CD14-positive monocyte (primary cell): ENCODE results near the gene TPM1. TPM values are rescaled to one million over a fixed set of nuclear protein-coding genes. Genes with fewer than 3 reads are reported as not detected.

ENCODE experiments used
- DNase-seq, 3 donors: peaks; one replicate each; pipeline ENCODE4 v3.0.0-alpha.2; 2011 to 2022
- H2AFZ ChIP-seq: 2 replicates; pipeline ENCODE4 v1.6.0; 2012; ENCODE audit warnings: mild to moderate bottlenecking, low read depth, low read length, inconsistent platforms; ENCODE audit not compliant: insufficient read depth, poor library complexity, severe bottlenecking
- H3K27ac ChIP-seq, 2 donors: 1 replicate in 1 of 2; 2 replicates in 1 of 2; pipeline ENCODE4 v1.5.1; 2012 to 2013; ENCODE audit warnings: low read length in 2 of 2, control low read depth in 1 of 2, inconsistent platforms in 1 of 2, low read depth in 1 of 2, mild to moderate bottlenecking in 1 of 2
- H3K27me3 ChIP-seq, 2 donors: one replicate each; pipeline versions ENCODE4 v1.6.0 to v1.6.1; 2011 to 2013; ENCODE audit warnings: low read length in 2 of 2; ENCODE audit not compliant: control insufficient read depth in 2 of 2, insufficient read depth in 2 of 2
- H3K36me3 ChIP-seq, 2 donors: replicated peaks in 1 of 2; 1 replicate in 1 of 2; 2 replicates in 1 of 2; pipeline versions ENCODE4 v1.5.1 to v1.6.1; 2012 to 2013; ENCODE audit warnings: low read length in 2 of 2, control low read depth in 1 of 2, inconsistent platforms in 1 of 2, mild to moderate bottlenecking in 1 of 2; ENCODE audit not compliant: insufficient read depth in 2 of 2, control insufficient read depth in 1 of 2
- H3K4me1 ChIP-seq, 2 donors: 1 replicate in 1 of 2; 2 replicates in 1 of 2; pipeline versions ENCODE4 v1.5.1 to v1.6.1; 2012 to 2013; ENCODE audit warnings: low read length in 2 of 2, control low read depth in 1 of 2, inconsistent platforms in 1 of 2, mild to moderate bottlenecking in 1 of 2, moderate library complexity in 1 of 2; ENCODE audit not compliant: insufficient read depth in 2 of 2, control insufficient read depth in 1 of 2
- H3K4me2 ChIP-seq: replicated peaks from 2 replicates; pipeline ENCODE3; 2012; ENCODE audit warnings: low read length, moderate library complexity, mild to moderate bottlenecking; ENCODE audit not compliant: poor library complexity, severe bottlenecking; ENCODE audit errors: extremely low read depth
- H3K4me3 ChIP-seq, 3 experiments: fragments of 200-600 bp in 1 of 3; sonication (generic) in 1 of 3; replicated peaks in 1 of 3; 1 replicate in 2 of 3; 2 replicates in 1 of 3; pipeline ENCODE4 v1.5.1; 2011 to 2013; ENCODE audit warnings: low read length in 3 of 3, mild to moderate bottlenecking in 3 of 3, control low read depth in 2 of 3, low read depth in 2 of 3, inconsistent platforms in 1 of 3, moderate library complexity in 1 of 3
- H3K79me2 ChIP-seq: 2 replicates; pipeline ENCODE4 v1.6.0; 2012; ENCODE audit warnings: mild to moderate bottlenecking, control low read depth, inconsistent platforms, low read length, moderate library complexity; ENCODE audit not compliant: insufficient read depth
- H3K9ac ChIP-seq: 2 replicates; pipeline ENCODE4 v1.6.0; 2017; ENCODE audit warnings: low read length, mild to moderate bottlenecking; ENCODE audit not compliant: insufficient read depth, poor library complexity, severe bottlenecking
- H3K9me3 ChIP-seq, 2 donors: replicated peaks in 1 of 2; 1 replicate in 1 of 2; 2 replicates in 1 of 2; pipeline versions ENCODE4 v1.5.1 to v1.6.1; 2012 to 2013; ENCODE audit warnings: low read length in 2 of 2, control low read depth in 1 of 2; ENCODE audit not compliant: control insufficient read depth in 1 of 2, insufficient read depth in 1 of 2
- H4K20me1 ChIP-seq: 2 replicates; pipeline ENCODE4 v1.6.0; 2012; ENCODE audit warnings: mild to moderate bottlenecking, low read length, control low read depth, moderate library complexity; ENCODE audit not compliant: insufficient read depth
- H3K27ac Mint-ChIP-seq, 7 donors: one replicate each; pipeline ENCODE4 v1.8.0; 2020; ENCODE audit warnings: mild to moderate bottlenecking in 7 of 7, mixed read lengths in 7 of 7, moderate library complexity in 6 of 7, inconsistent platforms in 2 of 7
- H3K27me3 Mint-ChIP-seq, 3 donors: one replicate each; pipeline ENCODE4 v1.8.0; 2021 to 2022; ENCODE audit warnings: low read depth in 3 of 3, mild to moderate bottlenecking in 3 of 3, mixed read lengths in 3 of 3, moderate library complexity in 3 of 3, inconsistent platforms in 1 of 3
- H3K36me3 Mint-ChIP-seq, 2 donors: one replicate each; pipeline ENCODE4 v1.8.0; 2020; ENCODE audit warnings: mixed read lengths in 2 of 2, inconsistent platforms in 1 of 2, mild to moderate bottlenecking in 1 of 2
- H3K4me1 Mint-ChIP-seq: one replicate; pipeline ENCODE4 v1.8.0; 2020; ENCODE audit warnings: mild to moderate bottlenecking, mixed read lengths
- H3K4me3 Mint-ChIP-seq, 2 donors: one replicate each; pipeline ENCODE4 v1.8.0; 2020; ENCODE audit warnings: mild to moderate bottlenecking in 2 of 2, mixed read lengths in 2 of 2, moderate library complexity in 1 of 2
- H3K9me3 Mint-ChIP-seq, 7 donors: one replicate each; pipeline ENCODE4 v1.8.0; 2020 to 2022; ENCODE audit warnings: mixed read lengths in 7 of 7, mild to moderate bottlenecking in 6 of 7, moderate library complexity in 6 of 7, inconsistent platforms in 2 of 7
- WGBS: methylation state at CpG from one replicate; pipeline ENCODE4 v1.1.5; 2013; ENCODE audit warnings: missing lambda C conversion rate; ENCODE audit not compliant: insufficient coverage; 5-methylcytosine and 5-hydroxymethylcytosine counted together
- intact Hi-C, 2 donors: fragments of 100-400 bp; cut with micrococcal nuclease; formaldehyde crosslinking; loops; one replicate each; pipeline versions ENCODE4 v1.15.0 to v1.15.1; 2023
- polyA plus RNA-seq, 3 donors: library from polyadenylated mRNA; depleted of rRNA in 1 of 3; unstranded in 2 of 3; stranded (reverse) in 1 of 3; fragments of 300-500 nt in 2 of 3; fragments of >200 nt in 1 of 3; fragmentation: Illumina TruSeq in 2 of 3; gene quantifications; 1 replicate in 2 of 3; 2 replicates in 1 of 3; pipeline ENCODE4 v1.2.3, GENCODE V29; 2012 to 2021
- TF ChIP-seq, protein P1 (sequence below): fragments of 200-600 bp; IDR thresholded peaks from one replicate; pipeline ENCODE4 v1.8.0; 2022; ENCODE audit warnings: antibody characterized with exemption, mild to moderate bottlenecking

Gene TPM1
- polyA plus RNA-seq, 3 donors: 11.7 to 15.9 (median 11.9) TPM

GRCh38 chr15:62997441-62997840 is 45.1 kb upstream of the TPM1 start:
- Histone ChIP-seq H3K4me2 (no peak overlapping the region), H3K9ac (no peak overlapping the region), H3K27me3 (peaks cover 0 to 2% of the 10 kb centered on the region in 2 donors), H3K79me2 (no peaks in the 10 kb centered on the region), H3K9me3 (no peaks in the 10 kb centered on the region), H3K4me3 (no peak overlapping the region), H3K36me3 (no peaks in the 10 kb centered on the region), H3K27ac (no peak overlapping the region), H2AFZ (no peak overlapping the region), H3K4me1 (no peaks in the 10 kb centered on the region), H4K20me1 (no peaks in the 10 kb centered on the region)
- Mint-ChIP-seq H3K4me3 (no peak overlapping the region), H3K36me3 (no peaks in the 10 kb centered on the region), H3K9me3 (peaks cover 0 to 3% (median 0%) of the 10 kb centered on the region in 7 donors), H3K27ac (no peak overlapping the region), H3K27me3 (peaks cover 6 to 7% (median 6%) of the 10 kb centered on the region in 3 donors), H3K4me1 (peaks cover 2% of the 10 kb centered on the region)
- no CpG with 5 or more reads among the region's 3 CpGs for WGBS
- intact Hi-C loops: no loop called here
- DNase-seq: no peak
- TF ChIP-seq, protein P1, sequence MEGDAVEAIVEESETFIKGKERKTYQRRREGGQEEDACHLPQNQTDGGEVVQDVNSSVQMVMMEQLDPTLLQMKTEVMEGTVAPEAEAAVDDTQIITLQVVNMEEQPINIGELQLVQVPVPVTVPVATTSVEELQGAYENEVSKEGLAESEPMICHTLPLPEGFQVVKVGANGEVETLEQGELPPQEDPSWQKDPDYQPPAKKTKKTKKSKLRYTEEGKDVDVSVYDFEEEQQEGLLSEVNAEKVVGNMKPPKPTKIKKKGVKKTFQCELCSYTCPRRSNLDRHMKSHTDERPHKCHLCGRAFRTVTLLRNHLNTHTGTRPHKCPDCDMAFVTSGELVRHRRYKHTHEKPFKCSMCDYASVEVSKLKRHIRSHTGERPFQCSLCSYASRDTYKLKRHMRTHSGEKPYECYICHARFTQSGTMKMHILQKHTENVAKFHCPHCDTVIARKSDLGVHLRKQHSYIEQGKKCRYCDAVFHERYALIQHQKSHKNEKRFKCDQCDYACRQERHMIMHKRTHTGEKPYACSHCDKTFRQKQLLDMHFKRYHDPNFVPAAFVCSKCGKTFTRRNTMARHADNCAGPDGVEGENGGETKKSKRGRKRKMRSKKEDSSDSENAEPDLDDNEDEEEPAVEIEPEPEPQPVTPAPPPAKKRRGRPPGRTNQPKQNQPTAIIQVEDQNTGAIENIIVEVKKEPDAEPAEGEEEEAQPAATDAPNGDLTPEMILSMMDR: no peak

DNA sequence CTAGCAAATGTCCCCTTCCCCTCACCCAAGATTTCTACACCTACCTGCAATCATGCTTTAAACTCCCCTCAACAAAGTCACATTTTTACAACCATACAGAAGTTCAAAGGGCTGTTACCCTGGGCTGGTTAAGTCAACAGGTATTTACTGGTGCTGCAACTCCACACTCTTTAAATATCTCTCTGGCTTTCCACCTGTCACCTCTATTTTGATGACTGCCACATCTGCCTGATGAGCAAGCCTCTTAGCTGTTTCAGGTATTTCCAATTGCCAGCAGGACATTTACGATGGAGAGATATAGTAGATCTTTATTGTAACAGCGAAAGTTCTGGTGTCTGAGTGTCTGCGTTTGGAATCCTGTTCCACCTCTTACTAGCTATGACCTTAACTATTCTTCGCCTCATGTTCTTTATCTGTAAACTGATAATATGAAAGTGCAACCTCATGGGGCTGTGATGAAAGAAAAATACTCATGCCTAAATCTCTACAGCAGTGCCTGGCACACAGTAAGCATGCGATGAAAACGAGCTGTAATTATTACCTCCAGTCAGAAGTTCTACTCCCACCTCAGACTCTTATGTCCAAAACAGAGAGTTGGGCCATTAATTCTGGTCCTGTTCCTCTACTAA is 44.2 kb upstream of the TPM1 start:
- no peak overlapping the region for H3K4me3 Mint-ChIP-seq
- H3K4me3 ChIP-seq: no peak overlapping the region
- H3K4me2 ChIP-seq: no peak overlapping the region
- DNase-seq: no peak
- H3K27ac ChIP-seq: no peak overlapping the region
- H3K27ac Mint-ChIP-seq: no peak overlapping the region
- H3K27me3 ChIP-seq: peaks cover 0 to 2% of the 10 kb centered on the region in 2 donors
- peaks cover 2% of the 10 kb centered on the region for H3K4me1 Mint-ChIP-seq
- TF ChIP-seq, protein P1: no peak
- H3K36me3 Mint-ChIP-seq: no peaks in the 10 kb centered on the region
- peaks cover 6 to 7% (median 6%) of the 10 kb centered on the region in 3 donors for H3K27me3 Mint-ChIP-seq
- H3K36me3 ChIP-seq: no peaks in the 10 kb centered on the region
- H2AFZ ChIP-seq: no peak overlapping the region
- H3K9me3 Mint-ChIP-seq: peaks cover 0 to 3% (median 0%) of the 10 kb centered on the region in 7 donors
- WGBS: no CpG with 5 or more reads among the region's 6 CpGs
- no peaks in the 10 kb centered on the region for H3K79me2 ChIP-seq
- H3K9me3 ChIP-seq: no peaks in the 10 kb centered on the region
- H4K20me1 ChIP-seq: no peaks in the 10 kb centered on the region
- no peak overlapping the region for H3K9ac ChIP-seq
- intact Hi-C loops: no loop called here
- no peaks in the 10 kb centered on the region for H3K4me1 ChIP-seq
